Type B pancreatic cell (in vitro differentiated cells): ENCODE measurements around the gene GFPT1. TPM values are rescaled to one million over a fixed set of nuclear protein-coding genes. Genes with fewer than 3 reads are reported as not detected.
"Not testable (repeated sequence)": the region's sequence is repeated elsewhere in the genome, so short reads cannot be mapped to it uniquely, and the experiment has no call there.

Experiments used
- DNase-seq: peaks from one replicate; pipeline ENCODE4 v3.0.0; 2021; ENCODE audit warnings: mixed read lengths; ENCODE audit not compliant: unreplicated experiment; ENCODE audit errors: extremely low spot score
- H3K27ac Mint-ChIP-seq: 2 replicates; pipeline ENCODE4 v1.8.0; 2021; ENCODE audit warnings: mild to moderate bottlenecking, mixed read lengths
- H3K27me3 Mint-ChIP-seq: 2 replicates; pipeline ENCODE4 v1.8.0; 2021; ENCODE audit warnings: mixed read lengths
- H3K36me3 Mint-ChIP-seq: 2 replicates; pipeline ENCODE4 v1.8.0; 2021; ENCODE audit warnings: mixed read lengths
- H3K4me1 Mint-ChIP-seq: one replicate; pipeline ENCODE4 v1.8.0; 2021; ENCODE audit warnings: mixed read lengths; ENCODE audit not compliant: unreplicated experiment
- H3K4me3 Mint-ChIP-seq: 2 replicates; pipeline ENCODE4 v1.8.0; 2021; ENCODE audit warnings: mild to moderate bottlenecking, mixed read lengths
- H3K9me3 Mint-ChIP-seq: 2 replicates; pipeline ENCODE4 v1.8.0; 2021; ENCODE audit warnings: mixed read lengths
- CTCF ChIP-seq: fragments of 200-600 bp; sonication (generic); conservative IDR thresholded peaks from 2 replicates; pipeline ENCODE4 v1.5.0; 2021; ENCODE audit warnings: antibody characterized with exemption, mild to moderate bottlenecking
- total RNA-seq: library from RNA; stranded (reverse); gene quantifications from 2 replicates; pipeline ENCODE4 v1.2.1, GENCODE V29; 2021; ENCODE audit warnings: low replicate concordance

Gene GFPT1
- total RNA-seq, 1 donor from 2014 or later = 46.0 TPM

DNA sequence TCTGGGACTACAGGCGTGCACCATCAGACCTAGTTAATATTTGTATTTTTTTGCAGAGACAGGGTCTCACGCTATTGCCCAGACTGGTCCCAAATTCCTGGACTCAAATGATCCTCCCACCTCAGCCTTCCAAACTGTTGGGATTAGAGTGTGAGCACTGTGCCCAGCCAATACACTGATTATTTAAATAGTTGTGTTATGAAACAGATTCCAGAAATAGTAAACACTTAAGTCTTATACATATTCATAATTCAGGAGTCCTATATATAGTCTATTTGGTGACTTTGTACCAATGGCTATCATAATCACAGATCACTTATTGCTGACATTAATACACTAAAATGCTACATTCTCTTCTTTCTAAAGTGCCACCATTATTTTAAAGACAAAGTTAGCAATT, 37.4 kb upstream of the GFPT1 start:
- no peak overlapping the region for H3K4me3 Mint-ChIP-seq
- DNase-seq = no peak
- no peaks in the 10 kb centered on the region for H3K9me3 Mint-ChIP-seq
- H3K36me3 Mint-ChIP-seq = peaks cover 16% of the 10 kb centered on the region
- H3K4me1 Mint-ChIP-seq = no peaks in the 10 kb centered on the region
- no peaks in the 10 kb centered on the region for H3K27me3 Mint-ChIP-seq
- TF ChIP-seq CTCF = no peak
- H3K27ac Mint-ChIP-seq = no peak overlapping the region

DNA sequence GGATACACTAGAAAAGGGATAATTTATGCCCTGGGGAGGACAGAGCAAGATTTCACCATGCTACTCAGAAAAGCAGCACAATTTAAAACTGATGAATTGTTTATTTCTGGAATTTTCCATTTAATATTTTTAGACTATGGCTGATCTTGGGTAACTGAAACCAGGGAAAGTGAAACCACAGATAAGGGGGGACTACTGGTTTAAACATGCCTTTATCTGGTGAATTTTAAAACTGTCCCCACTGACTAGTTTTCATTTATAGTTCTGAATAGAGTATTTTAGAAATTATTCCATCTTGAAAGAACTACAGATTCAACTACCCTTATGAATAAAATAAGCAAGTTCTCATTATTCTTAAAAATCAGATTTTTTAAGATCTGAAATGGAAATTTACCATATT, 35.2 kb upstream of the GFPT1 start:
- H3K27ac Mint-ChIP-seq = no peak overlapping the region
- DNase-seq = no peak
- H3K27me3 Mint-ChIP-seq = no peaks in the 10 kb centered on the region
- TF ChIP-seq CTCF = no peak
- H3K36me3 Mint-ChIP-seq = peaks cover 17% of the 10 kb centered on the region
- H3K4me3 Mint-ChIP-seq = no peak overlapping the region
- no peaks in the 10 kb centered on the region for H3K4me1 Mint-ChIP-seq
- H3K9me3 Mint-ChIP-seq = no peaks in the 10 kb centered on the region

- not testable (repeated sequence) for DNase-seq, H3K27ac Mint-ChIP-seq, H3K4me1 Mint-ChIP-seq, H3K27me3 Mint-ChIP-seq, H3K9me3 Mint-ChIP-seq, H3K4me3 Mint-ChIP-seq
- H3K36me3 Mint-ChIP-seq = peaks cover 17% of the 10 kb centered on the region
Measured at GRCh38 chr2:69419111-69419510, 32.1 kb upstream of the GFPT1 start.

GRCh38 chr2:69416147-69416546, 29.1 kb upstream of the GFPT1 start:
- no peak for TF ChIP-seq CTCF
- Mint-ChIP-seq H3K27ac (no peak overlapping the region), H3K27me3 (no peaks in the 10 kb centered on the region), H3K36me3 (peaks cover 17% of the 10 kb centered on the region), H3K4me3 (no peak overlapping the region), H3K9me3 (no peaks in the 10 kb centered on the region), H3K4me1 (no peaks in the 10 kb centered on the region)
- no peak for DNase-seq

DNA sequence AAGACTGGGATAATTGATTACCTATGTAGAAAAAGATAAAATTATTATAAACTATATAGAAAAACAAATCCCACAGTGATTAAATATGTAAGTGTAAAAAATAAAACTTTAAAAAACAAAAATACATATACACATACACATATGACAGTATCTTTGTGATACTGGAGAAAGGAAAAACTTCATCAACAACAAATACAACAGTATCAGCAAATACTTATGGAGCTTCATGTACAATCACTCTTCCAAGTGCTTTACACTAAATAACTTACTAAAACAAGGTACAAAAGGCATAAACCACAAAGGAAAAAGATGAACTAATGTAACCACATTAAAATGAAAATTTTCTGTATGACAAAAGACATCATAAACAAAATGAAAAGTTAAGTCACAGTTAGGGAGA, 24.1 kb upstream of the GFPT1 start:
- DNase-seq = no peak
- Mint-ChIP-seq H3K36me3 (peaks cover 20% of the 10 kb centered on the region), H3K27ac (no peak overlapping the region), H3K4me1 (no peaks in the 10 kb centered on the region), H3K4me3 (no peak overlapping the region), H3K27me3 (no peaks in the 10 kb centered on the region), H3K9me3 (no peaks in the 10 kb centered on the region)
- TF ChIP-seq CTCF = no peak

DNA sequence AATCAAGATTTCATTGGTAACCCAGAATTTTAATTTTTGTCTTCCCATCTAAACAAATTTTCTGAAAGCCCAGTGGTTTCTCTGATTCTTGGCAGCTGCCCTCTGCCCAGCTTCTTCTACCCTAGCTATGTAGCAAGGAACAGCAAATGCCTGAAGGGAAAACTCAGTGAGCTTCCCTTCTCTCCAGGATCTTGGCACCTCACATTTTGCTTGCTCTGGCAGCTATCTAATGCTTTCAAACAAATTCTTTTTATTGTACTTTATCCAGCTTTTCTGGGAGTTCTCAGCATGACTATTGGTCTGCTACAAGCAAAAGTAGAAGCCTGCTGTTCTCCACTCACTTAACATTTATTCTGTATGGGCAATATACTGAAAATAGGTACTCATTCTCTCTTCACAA, 18.3 kb upstream of the GFPT1 start:
- H3K36me3 Mint-ChIP-seq = peaks cover 40% of the 10 kb centered on the region
- H3K4me1 Mint-ChIP-seq = no peaks in the 10 kb centered on the region
- no peak overlapping the region for H3K4me3 Mint-ChIP-seq
- no peaks in the 10 kb centered on the region for H3K27me3 Mint-ChIP-seq
- H3K9me3 Mint-ChIP-seq = no peaks in the 10 kb centered on the region
- no peak for DNase-seq
- H3K27ac Mint-ChIP-seq = no peak overlapping the region
- no peak for TF ChIP-seq CTCF
